ENCODE measurements around the gene NXNL1.

The NXNL1 gene

DNA sequence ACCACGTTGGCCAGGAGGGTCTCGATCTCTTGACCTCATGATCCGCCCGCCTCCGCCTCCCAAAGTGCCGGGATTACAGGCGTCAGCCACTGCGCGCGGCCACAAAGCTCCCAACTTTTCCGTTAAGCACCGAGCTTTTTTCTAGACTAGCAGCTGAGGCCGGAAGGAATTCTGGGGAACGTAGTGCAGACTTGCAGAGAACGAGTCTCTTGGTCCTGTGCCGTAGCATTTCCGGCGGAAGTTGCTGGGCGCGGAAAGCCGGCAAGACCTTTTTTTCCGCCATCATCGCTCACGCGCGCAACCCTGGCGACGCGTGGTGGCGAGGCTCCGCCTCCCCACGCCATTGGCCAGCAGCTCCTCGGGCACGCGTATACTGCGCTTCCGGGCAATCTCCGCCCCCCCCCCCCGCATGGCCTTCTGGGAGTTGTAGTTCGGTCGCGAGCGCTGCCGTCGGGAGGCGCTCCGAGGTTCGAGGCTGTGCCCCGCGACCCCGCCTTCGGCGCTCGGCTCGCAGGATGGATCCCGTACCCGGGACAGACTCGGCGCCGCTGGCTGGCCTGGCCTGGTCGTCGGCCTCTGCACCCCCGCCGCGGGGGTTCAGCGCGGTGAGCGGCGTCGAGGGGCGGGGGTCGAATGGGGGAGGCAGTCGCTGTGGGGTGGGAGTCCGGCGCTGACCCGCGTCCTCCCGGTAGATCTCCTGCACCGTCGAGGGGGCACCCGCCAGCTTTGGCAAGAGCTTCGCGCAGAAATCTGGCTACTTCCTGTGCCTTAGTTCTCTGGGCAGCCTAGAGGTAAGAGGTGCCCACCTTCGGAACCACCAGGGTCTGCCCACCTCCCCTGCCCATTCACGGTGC, 40.9 kb downstream of the NXNL1 start, which contains the start of gene MVB12A:
TSS of gene MVB12A (plus strand) at position 427 of the 854 bp plus-strand sequence. CDS start at position 516, 89 bp downstream.
- peak; percentile 89 to 98 (median 96) for DNase-seq

DNA sequence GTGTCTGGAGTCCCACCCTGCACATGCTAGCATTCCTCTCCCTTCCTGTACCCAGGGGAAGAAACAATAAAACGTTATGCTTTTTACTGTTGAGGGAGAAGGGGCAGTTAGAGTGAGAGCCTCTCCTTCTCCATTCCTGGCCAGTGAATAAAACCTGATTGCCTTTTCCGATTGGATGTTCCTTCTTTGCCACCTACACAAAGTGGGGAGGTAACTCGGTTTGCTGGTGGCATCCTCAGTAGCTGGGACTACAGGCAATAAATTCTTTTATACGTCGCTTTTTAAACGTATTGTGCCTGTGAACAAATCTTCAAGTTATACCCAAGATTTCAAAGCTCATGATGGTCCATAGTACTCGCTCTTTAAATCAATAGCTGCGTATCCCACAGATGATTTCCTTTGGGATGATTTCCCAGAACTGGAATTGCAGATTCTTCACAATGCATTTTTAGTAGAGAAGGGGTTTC, 41.5 kb downstream of the NXNL1 start:
- no peak for DNase-seq

DNA sequence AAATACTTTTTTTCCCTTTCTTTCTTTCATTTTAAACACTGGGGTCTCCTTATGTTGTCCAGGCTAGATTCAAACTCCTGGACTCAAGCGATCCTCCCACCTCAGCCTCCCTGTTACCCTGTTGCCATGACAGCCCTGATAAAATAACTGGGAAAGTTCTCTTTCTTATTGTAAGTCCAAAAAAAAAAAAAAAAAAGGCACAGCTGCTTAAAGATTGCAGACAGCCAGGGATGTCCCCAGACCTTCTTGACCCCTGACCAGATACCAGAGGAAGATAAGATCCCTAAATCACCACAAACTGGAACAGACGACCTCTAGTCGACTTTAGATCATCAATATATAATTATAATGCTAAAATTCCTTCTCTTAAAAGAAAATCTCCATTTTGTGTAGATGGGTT, 42.0 kb downstream of the NXNL1 start:
- no peak for DNase-seq

DNA sequence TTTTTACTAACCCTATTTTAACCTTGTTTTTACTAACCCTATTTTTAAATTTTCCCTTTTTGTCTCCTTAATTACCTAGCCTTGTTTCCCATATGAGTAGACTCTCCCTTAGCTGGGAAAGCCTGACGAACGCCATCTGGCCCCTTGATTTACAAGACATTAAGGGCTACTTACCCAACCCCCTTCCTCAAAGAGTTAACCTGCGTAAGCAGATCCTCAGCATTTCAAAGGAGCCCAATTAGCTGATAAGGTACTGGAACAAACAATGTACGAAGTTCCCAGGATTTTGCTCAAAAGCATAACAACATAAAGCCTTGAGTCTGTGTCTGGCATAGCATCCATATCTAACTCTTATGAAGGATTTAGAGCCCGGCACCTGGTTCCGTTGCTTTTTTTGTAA, 45.6 kb downstream of the NXNL1 start:
- DNase-seq = no peak

DNA sequence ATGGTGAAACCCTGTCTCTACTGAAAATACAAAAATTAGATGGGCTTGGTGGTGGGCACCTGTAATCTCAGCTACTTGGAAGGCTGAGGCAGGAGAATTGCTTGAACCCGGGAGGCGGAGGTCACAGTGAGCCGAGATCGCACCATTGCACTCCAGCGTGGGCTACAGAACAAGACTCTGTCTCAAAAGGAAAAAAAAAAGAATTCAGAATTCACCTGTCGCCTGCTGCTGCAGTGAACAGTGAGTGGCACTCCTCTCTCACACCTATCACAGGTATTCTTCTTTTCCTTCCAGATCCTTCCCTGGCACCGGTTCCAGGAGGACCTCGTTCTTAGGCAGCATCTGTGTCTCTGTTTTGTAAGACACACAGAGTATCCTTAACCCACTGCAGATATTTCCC, 46.6 kb downstream of the NXNL1 start:
- no peak for DNase-seq

DNA sequence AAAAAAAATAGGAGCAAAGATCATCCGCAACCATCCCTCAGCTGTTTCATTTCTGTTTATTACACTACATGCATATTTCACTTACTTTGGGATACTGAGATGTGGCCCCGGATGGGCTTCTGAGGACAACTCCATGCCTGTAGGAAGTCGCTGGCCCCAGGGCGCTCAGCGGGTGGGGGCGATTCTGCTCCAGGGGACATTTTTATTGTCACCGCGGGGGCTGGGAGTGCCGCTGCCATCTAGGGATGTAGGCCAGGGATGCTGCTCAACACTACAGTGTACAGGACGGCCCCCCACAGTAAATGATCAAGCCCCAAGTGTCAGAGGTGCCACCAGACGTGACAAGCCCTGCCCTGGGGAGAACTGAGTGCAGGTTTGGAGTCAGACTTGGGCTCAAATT, 48.9 kb downstream of the NXNL1 start:
- DNase-seq = no peak

DNA sequence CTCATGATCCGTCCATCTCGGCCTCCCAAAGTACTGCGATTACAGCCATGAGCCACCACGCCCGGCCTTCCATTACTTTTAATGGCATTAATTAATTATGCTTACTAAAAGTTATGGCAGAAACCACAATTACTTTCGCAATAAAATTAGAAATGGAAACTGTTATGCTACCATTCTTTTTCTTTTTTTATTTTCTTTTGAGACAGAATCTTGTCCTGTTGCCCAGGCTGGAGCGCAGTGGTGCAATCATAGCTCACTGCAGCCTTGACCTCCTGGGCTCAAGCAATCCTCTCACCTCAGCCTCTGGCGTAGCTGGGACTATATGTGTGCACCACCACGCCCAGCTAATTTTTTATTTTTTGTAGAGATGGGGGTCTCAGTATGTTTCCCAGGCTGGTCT, 50.7 kb downstream of the NXNL1 start:
- no peak for DNase-seq

DNA sequence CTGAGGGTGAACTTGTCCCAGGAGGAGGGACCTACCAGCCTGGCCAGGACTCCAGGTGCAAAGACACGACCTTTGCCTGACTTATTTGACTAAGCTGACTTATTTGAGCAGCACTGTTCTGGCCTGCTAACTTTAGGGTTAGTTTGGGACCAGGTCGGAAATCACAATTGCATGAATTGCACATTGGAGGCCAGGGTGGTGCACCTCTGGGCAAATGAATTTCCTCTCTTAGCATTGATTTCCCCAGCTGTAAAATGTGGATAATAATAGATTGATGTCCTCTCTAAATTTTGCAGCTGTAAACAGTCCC, 53.9 kb downstream of the NXNL1 start:
- no peak for DNase-seq

DNA sequence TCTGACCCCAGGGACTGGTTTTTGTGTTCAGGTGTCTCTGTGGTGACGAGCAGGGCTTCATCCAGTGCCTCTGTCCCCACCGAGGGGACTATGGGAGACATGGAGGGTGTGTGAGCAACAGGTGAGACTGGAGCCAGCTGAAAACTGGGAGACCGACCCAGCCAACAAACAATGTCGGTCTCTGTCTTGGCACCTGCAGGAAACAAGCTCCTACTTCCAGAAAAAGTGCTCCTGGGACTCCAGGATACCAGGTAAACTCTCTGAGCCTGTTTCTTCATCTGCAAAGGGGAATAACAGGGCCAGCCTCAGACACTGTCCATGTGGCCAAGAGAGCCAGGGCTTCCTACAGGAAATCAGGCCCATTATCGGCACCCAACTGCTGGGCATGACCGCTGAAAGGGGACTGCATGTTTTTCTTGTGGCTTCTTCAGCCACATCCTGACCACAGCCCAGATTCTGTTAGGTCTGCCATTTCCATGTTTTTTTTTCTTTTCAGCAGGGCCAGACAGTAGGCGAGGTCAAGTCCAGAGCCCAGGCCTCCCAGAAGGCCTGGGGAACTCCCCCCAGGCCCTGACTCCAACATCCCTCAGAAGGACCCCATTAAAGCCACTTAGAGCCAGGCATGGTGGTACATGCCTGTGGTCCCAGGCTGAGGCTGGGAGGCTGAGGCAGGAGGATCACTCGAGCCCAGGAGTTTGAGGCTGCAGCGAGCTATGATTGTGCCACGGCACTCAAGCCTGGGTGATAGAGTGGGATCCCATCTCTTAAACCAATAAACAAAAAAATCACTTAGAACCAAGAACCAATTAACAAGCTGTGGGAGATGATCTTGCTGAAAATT, 54.5 kb downstream of the NXNL1 start:
- peak in 4 of 14 donors; percentile 10 to 37 (median 25) for DNase-seq
